Hematopoietic multipotent progenitor cell treated with erythropoietin and hydrocortisone succinate and interleukin-3 and kit ligand, for 8 days (in vitro differentiated cells): ENCODE data around the gene ATR.
"Not testable (repeated sequence)": the region's sequence is repeated elsewhere in the genome, so short reads cannot be mapped to it uniquely, and the experiment has no call there.

Source experiments
- DNase-seq: peaks from one replicate; pipeline ENCODE4 v3.0.0-alpha.2; 2015

Gene ATR

GRCh38 chr3:142578329-142579223, at the start of gene ATR:
TSS of gene ATR (minus strand) at chr3:142578733. CDS start at chr3:142578704, 29 bp downstream.
- peak; percentile 95 for DNase-seq

- peak; percentile 41 for DNase-seq
Measured at GRCh38 chr3:142626971-142627370, 48.4 kb upstream of the ATR start.

GRCh38 chr3:142625153-142625440, 46.6 kb upstream of the ATR start:
- DNase-seq = no peak

GRCh38 chr3:142624341-142625152, 46.0 kb upstream of the ATR start:
- DNase-seq = no peak

GRCh38 chr3:142623194-142623593, 44.7 kb upstream of the ATR start:
- peak; percentile 8 for DNase-seq

GRCh38 chr3:142622405-142622804, 43.9 kb upstream of the ATR start:
- DNase-seq = no peak

GRCh38 chr3:142618917-142619461, 40.5 kb upstream of the ATR start:
- peak; percentile 35 for DNase-seq

- DNase-seq = no peak
Measured at GRCh38 chr3:142615171-142615570, 36.6 kb upstream of the ATR start.

GRCh38 chr3:142614059-142614626, 35.6 kb upstream of the ATR start:
- DNase-seq = no peak

- peak; percentile 46 for DNase-seq
Measured at GRCh38 chr3:142613491-142613890, 35.0 kb upstream of the ATR start.

GRCh38 chr3:142611206-142611605, 32.7 kb upstream of the ATR start:
- DNase-seq = no peak

GRCh38 chr3:142609136-142609535, 30.6 kb upstream of the ATR start:
- no peak for DNase-seq

- DNase-seq = no peak
Measured at GRCh38 chr3:142608631-142609030, 30.1 kb upstream of the ATR start.

GRCh38 chr3:142604940-142605339, 26.4 kb upstream of the ATR start:
- DNase-seq = no peak

- not testable (repeated sequence) for DNase-seq
Measured at GRCh38 chr3:142603386-142603705, 24.8 kb upstream of the ATR start.

- DNase-seq = no peak
Measured at GRCh38 chr3:142602619-142603385, 24.3 kb upstream of the ATR start.

- DNase-seq = no peak
Measured at GRCh38 chr3:142601713-142602112, 23.2 kb upstream of the ATR start.

GRCh38 chr3:142597906-142598305, 19.4 kb upstream of the ATR start:
- no peak for DNase-seq

- DNase-seq = no peak
Measured at GRCh38 chr3:142596726-142597088, 18.2 kb upstream of the ATR start.

GRCh38 chr3:142595951-142596725, 17.6 kb upstream of the ATR start, which contains the start of gene PLS1:
TSS of gene PLS1 (plus strand) at chr3:142596393. CDS start at chr3:142664238, 67,845 bp downstream.
- peak; percentile 91 for DNase-seq

- no peak for DNase-seq
Measured at GRCh38 chr3:142595581-142595950, 17.0 kb upstream of the ATR start.

GRCh38 chr3:142595141-142595540, 16.6 kb upstream of the ATR start:
- DNase-seq = no peak
